AG04449 (cell line): Measurements from ENCODE around the gene VPS52.

Experiments
- CTCF ChIA-PET: fragments of 350-600 bp; formaldehyde crosslinking; extraction: SDS; loops from one replicate; lab custom pipeline; 2021; ENCODE audit warnings: antibody characterized with exemption; lab: Yijun Ruan, JAX
- POLR2A ChIA-PET: fragments of 400-600, 350-600 bp; formaldehyde crosslinking; extraction: SDS; loops from one replicate; lab custom pipeline; 2020; ENCODE audit warnings: antibody characterized with exemption, inconsistent platforms; lab: Yijun Ruan, JAX
- DNase-seq: peaks from one replicate; pipeline ENCODE4 v3.0.0-alpha.2; 2010; ENCODE audit warnings: low read depth, low spot score
- H3K4me3 ChIP-seq: 2 replicates; pipeline ENCODE4 v1.5.1; 2011; ENCODE audit warnings: low read depth, mild to moderate bottlenecking, control low read depth, low read length
- TF ChIP-seq, protein P1 (sequence below): IDR thresholded peaks from one replicate; pipeline ENCODE4 v1.5.1; 2011; ENCODE audit warnings: mild to moderate bottlenecking, moderate library complexity, low read length, control low read depth, inconsistent platforms; ENCODE audit not compliant: insufficient read depth; ENCODE audit errors: missing control alignments

VPS52 gene

DNA sequence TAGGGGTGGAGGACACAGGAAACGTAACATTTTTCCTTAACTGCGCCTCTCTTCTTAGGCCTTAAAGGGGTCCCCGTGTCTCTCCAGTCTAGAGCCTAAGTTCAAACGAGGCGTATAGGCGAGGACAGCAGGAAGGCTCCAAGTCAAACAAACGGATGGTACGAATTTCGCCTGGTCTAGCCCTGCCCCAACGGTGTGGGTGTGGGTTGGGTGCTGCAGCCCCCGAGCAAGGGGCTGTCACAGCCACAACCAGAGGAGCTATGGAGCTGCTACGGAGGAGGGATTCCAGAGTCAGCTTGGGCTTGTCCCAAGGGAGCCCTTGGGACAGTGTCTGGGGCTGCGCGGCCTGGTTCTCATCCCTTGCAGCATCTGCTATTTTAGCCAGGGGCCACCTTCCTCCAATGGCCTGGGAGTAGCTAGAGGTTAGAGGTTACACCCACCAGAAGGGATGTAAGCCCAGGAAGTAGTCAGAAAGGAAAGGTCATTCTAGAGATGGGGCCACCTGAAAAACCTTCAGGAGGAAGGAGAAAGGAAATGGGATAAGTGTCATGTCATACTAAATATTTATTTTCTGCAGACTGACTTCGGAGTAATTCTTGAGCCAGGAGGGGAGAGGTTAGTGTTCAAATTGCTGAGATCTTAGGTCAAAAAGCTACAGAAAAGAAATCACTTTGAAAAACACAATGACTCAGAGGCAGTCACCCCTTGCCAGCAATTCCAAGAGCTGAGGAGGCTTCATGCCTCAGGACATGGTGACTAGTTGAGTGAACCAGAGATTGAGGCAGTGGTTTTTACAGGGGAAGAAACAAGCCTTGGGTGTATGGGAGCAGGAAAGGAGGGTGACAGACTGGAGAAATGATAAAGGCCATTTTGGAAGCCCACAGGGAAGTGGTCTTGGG is 21.7 kb downstream of the VPS52 start:
- TF ChIP-seq, protein P1, sequence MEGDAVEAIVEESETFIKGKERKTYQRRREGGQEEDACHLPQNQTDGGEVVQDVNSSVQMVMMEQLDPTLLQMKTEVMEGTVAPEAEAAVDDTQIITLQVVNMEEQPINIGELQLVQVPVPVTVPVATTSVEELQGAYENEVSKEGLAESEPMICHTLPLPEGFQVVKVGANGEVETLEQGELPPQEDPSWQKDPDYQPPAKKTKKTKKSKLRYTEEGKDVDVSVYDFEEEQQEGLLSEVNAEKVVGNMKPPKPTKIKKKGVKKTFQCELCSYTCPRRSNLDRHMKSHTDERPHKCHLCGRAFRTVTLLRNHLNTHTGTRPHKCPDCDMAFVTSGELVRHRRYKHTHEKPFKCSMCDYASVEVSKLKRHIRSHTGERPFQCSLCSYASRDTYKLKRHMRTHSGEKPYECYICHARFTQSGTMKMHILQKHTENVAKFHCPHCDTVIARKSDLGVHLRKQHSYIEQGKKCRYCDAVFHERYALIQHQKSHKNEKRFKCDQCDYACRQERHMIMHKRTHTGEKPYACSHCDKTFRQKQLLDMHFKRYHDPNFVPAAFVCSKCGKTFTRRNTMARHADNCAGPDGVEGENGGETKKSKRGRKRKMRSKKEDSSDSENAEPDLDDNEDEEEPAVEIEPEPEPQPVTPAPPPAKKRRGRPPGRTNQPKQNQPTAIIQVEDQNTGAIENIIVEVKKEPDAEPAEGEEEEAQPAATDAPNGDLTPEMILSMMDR, result no peak
- peak overlapping the region; percentile 81 for H3K4me3 ChIP-seq
- POLR2A ChIA-PET, result interaction anchor here (1.0 to 6.2 kb wide), 9 partner anchors 10 to 278 kb away, joined by 4 to 70 read pairs (median 11); partner anchors contain the start of genes B3GALT4, HSD17B8, RING1 and RPS18
- CTCF ChIA-PET, result interaction anchor here (0.6 to 5.9 kb wide), 16 partner anchors 9 to 365 kb away, joined by 3 to 91 read pairs (median 6); partner anchors contain the start of genes RING1, RPS18 and VPS52
- peak; percentile 58 for DNase-seq

DNA sequence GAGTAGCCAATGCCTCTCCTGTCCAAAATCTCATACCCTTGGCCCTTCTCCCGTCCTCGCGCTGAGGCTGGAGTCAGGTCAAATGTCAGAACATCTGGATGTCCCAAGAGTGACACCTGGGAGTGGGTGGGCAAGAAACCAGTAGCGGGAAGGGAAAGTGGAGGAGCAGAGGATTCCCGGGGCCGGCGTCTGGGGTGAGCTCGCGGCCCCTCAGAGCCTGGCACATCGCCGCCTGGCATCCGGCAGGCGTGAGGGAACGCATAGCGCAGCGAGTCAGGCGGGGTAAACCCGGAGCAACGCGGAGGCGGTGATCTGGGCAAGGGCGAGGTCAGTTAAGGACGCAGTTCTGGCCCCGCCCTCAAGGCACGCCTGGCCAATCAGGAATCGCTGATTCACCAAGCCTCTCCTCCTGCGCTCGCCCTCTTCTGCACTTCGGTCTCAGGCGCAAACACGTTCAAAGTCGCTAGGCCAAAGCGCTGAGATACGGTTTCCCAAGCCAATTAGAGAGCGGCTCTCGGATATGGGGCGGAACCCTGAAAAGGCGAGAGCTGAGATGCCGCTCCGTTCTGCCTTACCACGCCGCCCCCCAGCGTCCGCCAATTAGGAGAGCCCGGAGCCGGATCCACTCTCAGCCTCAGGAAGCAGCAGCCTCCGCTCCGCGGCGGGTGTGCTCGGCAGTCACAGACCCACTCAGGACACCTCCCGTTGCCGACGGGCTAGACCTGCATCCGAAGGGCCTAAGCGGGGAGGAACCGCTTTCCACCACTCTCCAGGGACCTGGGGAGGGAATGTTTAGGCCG is 22.5 kb downstream of the VPS52 start:
- TF ChIP-seq, protein P1, result peak; percentile 29
- CTCF ChIA-PET, result interaction anchor here (0.7 to 5.9 kb wide), 59 partner anchors 10 to 388 kb away, joined by 3 to 96 read pairs (median 5); partner anchors contain the start of genes B3GALT4, HSD17B8, ITPR3 and RING1
- peak; percentile 95 for DNase-seq

DNA sequence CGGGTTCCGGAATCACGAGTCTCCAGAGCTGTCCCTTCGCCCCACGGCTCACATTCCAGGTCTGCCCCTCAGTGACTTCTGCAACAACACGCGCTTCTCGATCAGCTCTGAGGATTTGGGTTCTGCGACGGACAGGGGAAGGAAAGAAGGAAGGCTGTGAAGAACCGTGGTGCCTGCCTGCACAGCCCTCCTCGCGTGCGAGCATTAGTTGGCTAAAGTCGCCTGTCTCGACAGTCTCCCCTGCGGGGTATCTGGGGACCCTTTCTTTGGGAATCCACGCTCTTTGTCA is 23.1 kb downstream of the VPS52 start:
- peak overlapping the region; percentile 54 for H3K4me3 ChIP-seq
- ChIA-PET POLR2A (interaction anchor here (0.7 to 6.2 kb wide), 7 partner anchors 23 to 277 kb away, joined by 3 to 70 read pairs (median 7); partner anchors contain the start of genes B3GALT4, RING1, RPS18 and VPS52), CTCF (interaction anchor here (0.7 to 5.9 kb wide), 61 partner anchors 9 to 393 kb away, joined by 3 to 96 read pairs (median 5); partner anchors contain the start of genes B3GALT4, HSD17B8, ITPR3 and PFDN6)
- TF ChIP-seq, protein P1, result no peak
- DNase-seq, result no peak

More for the DNA sequence above, 22.5 kb downstream of the VPS52 start:
- H3K4me3 ChIP-seq, result peak overlapping the region; percentile 81
- POLR2A ChIA-PET, result interaction anchor here (1.0 to 6.2 kb wide), 10 partner anchors 11 to 278 kb away, joined by 4 to 70 read pairs (median 11); partner anchors contain the start of genes B3GALT4, HSD17B8, RING1 and RPS18

DNA sequence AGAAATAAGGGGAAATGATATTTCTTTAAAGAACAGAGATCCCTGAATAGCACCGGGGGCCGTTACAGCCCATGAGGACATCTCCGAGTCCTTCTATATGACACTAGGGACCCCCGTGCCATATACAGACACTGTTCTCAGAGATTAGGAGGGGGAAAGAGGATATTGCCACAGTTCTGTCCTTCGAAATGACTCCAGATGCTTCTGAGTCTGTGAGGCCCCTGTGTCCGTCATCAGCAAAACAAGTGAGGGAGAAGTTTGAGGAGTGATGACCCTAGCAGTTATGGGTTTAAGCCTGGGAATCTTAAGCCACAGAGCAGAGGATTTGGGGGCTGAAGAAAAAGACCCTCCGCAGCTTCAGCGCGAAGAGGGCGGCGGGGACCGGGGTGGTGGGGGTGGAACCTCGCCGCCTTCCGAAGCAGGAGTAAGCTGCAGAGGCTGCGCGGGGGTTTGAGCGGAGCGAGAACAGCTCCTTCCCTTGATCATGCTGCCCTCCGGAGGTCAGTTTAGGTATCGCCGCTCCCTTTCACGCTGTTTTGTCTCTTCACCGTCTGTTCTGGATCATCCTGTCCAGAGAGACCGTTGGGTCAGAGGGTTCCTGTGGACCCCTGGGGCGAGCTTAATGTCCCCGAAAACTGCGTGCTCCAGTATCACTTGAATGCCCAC is 23.6 kb downstream of the VPS52 start:
- CTCF ChIA-PET, result interaction anchor here (0.6 to 5.9 kb wide), 69 partner anchors 9 to 410 kb away, joined by 3 to 96 read pairs (median 5); partner anchors contain the start of genes B3GALT4, COL11A2, HSD17B8 and ITPR3
- DNase-seq, result no peak
- TF ChIP-seq, protein P1, result peak; percentile 90

DNA sequence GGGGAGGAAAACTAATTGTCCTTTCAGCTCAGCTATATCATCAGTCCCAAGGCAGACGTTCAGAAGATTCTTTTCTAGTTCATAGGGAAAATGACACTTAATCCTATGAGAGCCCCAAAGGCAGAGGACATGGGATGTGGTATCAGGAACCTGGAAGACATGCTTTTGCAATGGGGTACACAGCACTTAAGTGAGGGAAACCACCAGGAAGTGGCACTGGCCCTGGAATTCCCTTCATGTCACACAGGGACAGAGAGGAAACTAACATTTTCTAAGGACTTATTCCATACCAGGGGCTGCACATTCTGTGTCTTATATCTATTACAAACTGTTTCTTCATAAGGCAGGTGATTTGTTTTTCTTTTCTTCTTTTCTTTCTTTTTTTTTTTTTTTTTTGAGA is 28.2 kb downstream of the VPS52 start:
- TF ChIP-seq, protein P1, result no peak
- ChIA-PET POLR2A (no interaction called here), CTCF (interaction anchor here (1.1 to 3.4 kb wide), 2 partner anchors 8 to 229 kb away, joined by 4 to 9 read pairs; no protein-coding TSS in a partner anchor)
- no peak overlapping the region for H3K4me3 ChIP-seq
- no peak for DNase-seq

More for the DNA sequence above, 23.6 kb downstream of the VPS52 start:
- peak overlapping the region; percentile 54 for H3K4me3 ChIP-seq
- POLR2A ChIA-PET, result interaction anchor here (0.5 to 6.2 kb wide), 9 partner anchors 12 to 277 kb away, joined by 3 to 70 read pairs (median 6); partner anchors contain the start of genes B3GALT4, RING1, RPS18 and VPS52
